Measurements from ENCODE around the gene RNF212B.
"Not testable (repeated sequence)": the region's sequence is repeated elsewhere in the genome, so short reads cannot be mapped to it uniquely, and the experiment has no call there.

RNF212B gene

GRCh38 chr14:23249824-23250223 lies 12.1 kb downstream of the RNF212B start:
- no peak overlapping the region for H3K27ac ChIP-seq
- no peak for TF ChIP-seq CTCF (conservative IDR thresholded peaks at IDR 0.05)

- TF ChIP-seq CTCF (conservative IDR thresholded peaks at IDR 0.05): no peak
- no peak overlapping the region for H3K27ac ChIP-seq
These were observed 14.3 kb downstream of the RNF212B start for GRCh38 chr14:23252006-23252405.

- no peak for TF ChIP-seq CTCF (conservative IDR thresholded peaks at IDR 0.05)
- no peak overlapping the region for H3K27ac ChIP-seq
These were observed 14.9 kb downstream of the RNF212B start for GRCh38 chr14:23252420-23253333.

GRCh38 chr14:23258256-23258655 lies 20.5 kb downstream of the RNF212B start:
- no peak for TF ChIP-seq CTCF (conservative IDR thresholded peaks at IDR 0.05)
- no peak overlapping the region for H3K27ac ChIP-seq

- TF ChIP-seq CTCF (conservative IDR thresholded peaks at IDR 0.05): no peak
These were observed 21.7 kb downstream of the RNF212B start for GRCh38 chr14:23259426-23259825.

GRCh38 chr14:23260849-23261248 lies 23.1 kb downstream of the RNF212B start:
- not testable (repeated sequence) for H3K27ac ChIP-seq

More at GRCh38 chr14:23259426-23259825, 21.7 kb downstream of the RNF212B start:
- no peak overlapping the region for H3K27ac ChIP-seq

- H3K27ac ChIP-seq: no peak overlapping the region
- TF ChIP-seq CTCF (conservative IDR thresholded peaks at IDR 0.05): no peak
These were observed 31.5 kb downstream of the RNF212B start for GRCh38 chr14:23269193-23269592.

- no peak overlapping the region for H3K27ac ChIP-seq
- no peak for TF ChIP-seq CTCF (conservative IDR thresholded peaks at IDR 0.05)
These were observed 37.7 kb downstream of the RNF212B start for GRCh38 chr14:23275412-23275811.

Measured in VCaP (cell line).